Heart left ventricle (tissue), 13 donors: ENCODE results near the gene SOX21.

Experiments
- POLR2A ChIP-seq, 2 donors: fragments of 450-650 bp; IDR thresholded peaks; one replicate each; pipeline ENCODE4 v1.6.1; 2017; ENCODE audit warnings: antibody characterized with exemption in 2 of 2, mild to moderate bottlenecking in 2 of 2, moderate library complexity in 2 of 2
- TF ChIP-seq, protein P1 (sequence below), 12 donors: fragments of 200-600 bp; sonication (generic) in 4 of 12; IDR thresholded peaks; one replicate each; pipeline versions ENCODE4 v1.5.0 to v1.8.0; 2018 to 2022; ENCODE audit warnings: antibody characterized with exemption in 12 of 12, mild to moderate bottlenecking in 5 of 12
- donor health status: ischemic (EF 13 %, LVEDD 7.1; RV severe dilation, severe dysfunction).
- donor health status: DM: no; HTN: yes; CAD: no.
- donor health status: DM: no; HTN: no; CAD: no.
- donor health status: ischemic (EF 25% LVEDD 6.9; RV normal size, moderate dysfunction).
- donor health status: ischemic (EF 25% LVEDD 5.7; RV mildly dilated, moderate dysfunction).
- donor health status: ischemic (EF 35%, LVEDD 5.7; RV mildly dilated, moderate dysfunction).
- donor health status: nonischemic (EF 11% LVEDD 7.7; RV severe dilation, severe dysfunction).
- donor health status: DM: yes; HTN: yes; CAD: no.
- donor health status: PGD.
- donor health status: ischemic (EF 29% LVEDD 5.4; RV normal size, mild dysfunction).
- donor health status: nonischemic (EF 23%, LVEDD 6.1; RV moderate dilation, normal function).

- TF ChIP-seq POLR2A (IDR thresholded peaks at IDR 0.05) = no peak
- TF ChIP-seq, protein P1, sequence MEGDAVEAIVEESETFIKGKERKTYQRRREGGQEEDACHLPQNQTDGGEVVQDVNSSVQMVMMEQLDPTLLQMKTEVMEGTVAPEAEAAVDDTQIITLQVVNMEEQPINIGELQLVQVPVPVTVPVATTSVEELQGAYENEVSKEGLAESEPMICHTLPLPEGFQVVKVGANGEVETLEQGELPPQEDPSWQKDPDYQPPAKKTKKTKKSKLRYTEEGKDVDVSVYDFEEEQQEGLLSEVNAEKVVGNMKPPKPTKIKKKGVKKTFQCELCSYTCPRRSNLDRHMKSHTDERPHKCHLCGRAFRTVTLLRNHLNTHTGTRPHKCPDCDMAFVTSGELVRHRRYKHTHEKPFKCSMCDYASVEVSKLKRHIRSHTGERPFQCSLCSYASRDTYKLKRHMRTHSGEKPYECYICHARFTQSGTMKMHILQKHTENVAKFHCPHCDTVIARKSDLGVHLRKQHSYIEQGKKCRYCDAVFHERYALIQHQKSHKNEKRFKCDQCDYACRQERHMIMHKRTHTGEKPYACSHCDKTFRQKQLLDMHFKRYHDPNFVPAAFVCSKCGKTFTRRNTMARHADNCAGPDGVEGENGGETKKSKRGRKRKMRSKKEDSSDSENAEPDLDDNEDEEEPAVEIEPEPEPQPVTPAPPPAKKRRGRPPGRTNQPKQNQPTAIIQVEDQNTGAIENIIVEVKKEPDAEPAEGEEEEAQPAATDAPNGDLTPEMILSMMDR (IDR thresholded peaks at IDR 0.05) = no peak
Observed at GRCh38 chr13:94731028-94731427, 18.7 kb upstream of the SOX21 start.
